ENCODE results near the gene HOXD11.

The HOXD11 gene

GRCh38 chr2:176093898-176094249 is 13.2 kb upstream of the HOXD11 start:
- DNase-seq (ENCODE audit: low read depth), result no peak
- peak overlapping the region; percentile 86 for H3K4me3 ChIP-seq (ENCODE audit: low read depth, low read length)
- no peak for TF ChIP-seq POLR2A (IDR thresholded peaks at IDR 0.05; ENCODE audit: extremely low read depth, insufficient read length)

GRCh38 chr2:176094349-176094748 is 12.7 kb upstream of the HOXD11 start:
- peak; percentile 52 for DNase-seq (ENCODE audit: low read depth)
- no peak; the same call in 1 of the 2 replicates for TF ChIP-seq MAX (IDR thresholded peaks at IDR 0.05; ENCODE audit: low read depth, low read length)
- no peak for TF ChIP-seq CTCF (IDR thresholded peaks at IDR 0.05; ENCODE audit: low read depth, low read length)
- TF ChIP-seq MYC (IDR thresholded peaks at IDR 0.05; ENCODE audit: low read depth, low read length), result no peak
- TF ChIP-seq POLR2A (IDR thresholded peaks at IDR 0.05; ENCODE audit: extremely low read depth, insufficient read length), result no peak
- H3K4me3 ChIP-seq (ENCODE audit: low read depth, low read length), result peak overlapping the region; percentile 86

- H3K4me3 ChIP-seq (ENCODE audit: low read depth, low read length), result peak overlapping the region; percentile 86
- no peak for TF ChIP-seq MYC (IDR thresholded peaks at IDR 0.05; ENCODE audit: low read depth, low read length)
- TF ChIP-seq POLR2A (IDR thresholded peaks at IDR 0.05; ENCODE audit: extremely low read depth, insufficient read length), result no peak
- TF ChIP-seq MAX (IDR thresholded peaks at IDR 0.05; ENCODE audit: low read depth, low read length), result no peak
- no peak for TF ChIP-seq CTCF (IDR thresholded peaks at IDR 0.05; ENCODE audit: low read depth, low read length)
- peak; percentile 50 for DNase-seq (ENCODE audit: low read depth)
These were observed 11.7 kb upstream of the HOXD11 start for GRCh38 chr2:176095421-176095820.

GRCh38 chr2:176096243-176096985 is 10.7 kb upstream of the HOXD11 start:
- DNase-seq (ENCODE audit: low read depth), result peak; percentile 82
- TF ChIP-seq CTCF (IDR thresholded peaks at IDR 0.05; ENCODE audit: low read depth, low read length), result no peak
- peak; percentile 7; the same call in 1 of the 2 replicates for TF ChIP-seq MAX (IDR thresholded peaks at IDR 0.05; ENCODE audit: low read depth, low read length)
- TF ChIP-seq POLR2A (IDR thresholded peaks at IDR 0.05; ENCODE audit: extremely low read depth, insufficient read length), result peak; percentile 35
- peak; percentile 49 for TF ChIP-seq MYC (IDR thresholded peaks at IDR 0.05; ENCODE audit: low read depth, low read length)
- H3K4me3 ChIP-seq (ENCODE audit: low read depth, low read length), result peak overlapping the region; percentile 86

GRCh38 chr2:176096986-176097819 is 9.9 kb upstream of the HOXD11 start:
- peak; percentile 98 for DNase-seq (ENCODE audit: low read depth)
- 0 out of 2 replicates have a peak, but pooled peaks have one; percentile 20 for TF ChIP-seq MAX (IDR thresholded peaks at IDR 0.05; ENCODE audit: low read depth, low read length)
- peak; percentile 47 for TF ChIP-seq POLR2A (IDR thresholded peaks at IDR 0.05; ENCODE audit: extremely low read depth, insufficient read length)
- TF ChIP-seq MYC (IDR thresholded peaks at IDR 0.05; ENCODE audit: low read depth, low read length), result peak; percentile 37
- TF ChIP-seq CTCF (IDR thresholded peaks at IDR 0.05; ENCODE audit: low read depth, low read length), result peak; percentile 90
- H3K4me3 ChIP-seq (ENCODE audit: low read depth, low read length), result peak overlapping the region; percentile 86

- DNase-seq (ENCODE audit: low read depth), result no peak
- H3K4me3 ChIP-seq (ENCODE audit: low read depth, low read length), result peak overlapping the region; percentile 86
- no peak for TF ChIP-seq MYC (IDR thresholded peaks at IDR 0.05; ENCODE audit: low read depth, low read length)
- TF ChIP-seq POLR2A (IDR thresholded peaks at IDR 0.05; ENCODE audit: extremely low read depth, insufficient read length), result no peak
- no peak for TF ChIP-seq CTCF (IDR thresholded peaks at IDR 0.05; ENCODE audit: low read depth, low read length)
- TF ChIP-seq MAX (IDR thresholded peaks at IDR 0.05; ENCODE audit: low read depth, low read length), result no peak
These were observed 9.2 kb upstream of the HOXD11 start for GRCh38 chr2:176097820-176098365.
